ENCODE measurements around the gene KRTAP5-11.
"Not testable (repeated sequence)": the region's sequence is repeated elsewhere in the genome, so short reads cannot be mapped to it uniquely, and the experiment has no call there.

KRTAP5-11 gene

DNA sequence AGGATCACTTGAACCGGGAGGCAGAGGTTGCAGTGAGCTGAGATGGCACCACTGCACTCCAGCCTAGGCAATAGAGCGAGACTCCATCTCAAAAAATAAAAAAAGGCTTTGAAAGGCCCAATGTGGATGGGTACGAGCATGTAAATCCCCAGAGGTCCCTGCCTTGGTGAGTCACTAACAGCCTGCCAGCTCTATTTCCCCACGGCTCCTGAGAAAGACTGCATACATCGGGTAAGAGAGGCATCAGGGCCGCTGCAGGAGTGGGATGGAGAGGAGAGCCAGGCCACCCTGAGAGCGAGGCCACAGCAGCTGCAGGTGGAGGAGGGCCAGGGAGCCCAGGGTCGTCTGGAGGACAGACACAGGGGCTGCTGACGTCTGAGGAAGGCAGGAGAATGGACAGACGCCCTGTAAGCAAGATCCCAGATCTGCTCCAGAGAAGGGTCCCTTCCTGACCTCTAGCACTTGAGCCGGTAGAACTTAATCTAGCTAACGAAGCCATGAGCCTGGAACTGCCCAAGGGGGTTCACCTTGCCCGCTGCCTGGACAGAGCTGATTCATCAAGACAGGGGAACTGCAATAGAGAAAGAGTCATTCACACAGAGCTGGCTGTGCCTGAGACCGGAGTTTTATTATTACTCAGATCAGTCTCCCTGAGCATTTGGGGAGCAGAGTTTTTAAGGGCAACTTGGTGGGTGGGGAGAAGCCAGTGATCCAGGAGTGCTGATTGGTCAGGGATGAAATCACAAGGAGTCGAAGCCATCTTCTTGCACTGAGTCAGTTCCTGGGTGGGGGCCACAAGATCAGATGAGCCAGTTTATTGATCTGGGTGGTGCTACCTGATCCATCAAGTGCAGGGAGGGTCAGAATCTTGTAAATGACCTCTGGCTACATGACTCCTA lies 39.5 kb downstream of the KRTAP5-11 start:
- no peak for FAIRE-seq
- no peak for DNase-seq (ENCODE audit: insufficient read length, low spot score)
- TF ChIP-seq, protein P1, sequence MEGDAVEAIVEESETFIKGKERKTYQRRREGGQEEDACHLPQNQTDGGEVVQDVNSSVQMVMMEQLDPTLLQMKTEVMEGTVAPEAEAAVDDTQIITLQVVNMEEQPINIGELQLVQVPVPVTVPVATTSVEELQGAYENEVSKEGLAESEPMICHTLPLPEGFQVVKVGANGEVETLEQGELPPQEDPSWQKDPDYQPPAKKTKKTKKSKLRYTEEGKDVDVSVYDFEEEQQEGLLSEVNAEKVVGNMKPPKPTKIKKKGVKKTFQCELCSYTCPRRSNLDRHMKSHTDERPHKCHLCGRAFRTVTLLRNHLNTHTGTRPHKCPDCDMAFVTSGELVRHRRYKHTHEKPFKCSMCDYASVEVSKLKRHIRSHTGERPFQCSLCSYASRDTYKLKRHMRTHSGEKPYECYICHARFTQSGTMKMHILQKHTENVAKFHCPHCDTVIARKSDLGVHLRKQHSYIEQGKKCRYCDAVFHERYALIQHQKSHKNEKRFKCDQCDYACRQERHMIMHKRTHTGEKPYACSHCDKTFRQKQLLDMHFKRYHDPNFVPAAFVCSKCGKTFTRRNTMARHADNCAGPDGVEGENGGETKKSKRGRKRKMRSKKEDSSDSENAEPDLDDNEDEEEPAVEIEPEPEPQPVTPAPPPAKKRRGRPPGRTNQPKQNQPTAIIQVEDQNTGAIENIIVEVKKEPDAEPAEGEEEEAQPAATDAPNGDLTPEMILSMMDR (IDR thresholded peaks at IDR 0.05; ENCODE audit: insufficient read depth, missing control alignments) = no peak

- DNase-seq (ENCODE audit: insufficient read length, low spot score) = no peak
- TF ChIP-seq, protein P1 (IDR thresholded peaks at IDR 0.05; ENCODE audit: insufficient read depth, missing control alignments) = no peak
- FAIRE-seq = no peak
Observed at GRCh38 chr11:71542382-71542781, 40.3 kb downstream of the KRTAP5-11 start.

DNA sequence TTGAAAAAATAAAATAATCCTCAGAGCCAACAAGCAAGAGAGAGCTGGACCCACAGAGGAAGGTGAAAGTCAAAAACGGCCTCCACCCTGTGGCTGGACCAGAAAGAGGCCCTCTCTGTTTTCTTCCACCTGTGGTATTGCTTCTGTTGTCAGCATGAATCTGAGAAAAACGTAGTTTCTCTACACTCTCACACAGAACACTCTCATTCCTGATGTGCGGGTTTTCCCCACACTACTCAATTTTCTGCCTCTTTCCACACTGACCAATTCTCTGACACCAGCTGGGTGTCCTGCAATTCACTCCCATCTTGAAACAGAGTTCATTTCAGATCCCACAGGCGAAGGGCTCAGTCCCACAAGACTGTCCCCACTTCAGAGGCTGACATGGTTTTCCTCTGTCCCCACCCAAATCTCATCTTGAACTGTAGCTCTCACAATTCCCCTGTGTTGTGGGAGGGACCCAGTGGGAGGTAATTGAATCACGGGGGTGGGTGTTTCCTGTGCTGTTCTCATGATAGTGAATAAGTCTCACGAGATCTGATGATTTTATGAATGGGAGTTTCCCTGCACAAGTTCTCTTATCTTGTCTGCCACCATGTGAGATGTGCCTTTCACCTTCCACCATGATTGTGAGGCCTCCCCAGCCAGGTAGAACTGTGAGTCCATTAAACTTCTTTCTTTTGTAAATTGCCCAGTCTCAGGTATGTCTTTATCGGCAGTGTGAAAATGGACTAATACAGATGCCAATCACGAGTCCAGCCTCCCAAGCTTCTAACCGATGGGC lies 42.0 kb downstream of the KRTAP5-11 start:
- not testable (repeated sequence) for FAIRE-seq; DNase-seq (ENCODE audit: insufficient read length, low spot score)

- not testable (repeated sequence) for DNase-seq (ENCODE audit: insufficient read length, low spot score); FAIRE-seq
Observed at GRCh38 chr11:71539971-71540370, 42.7 kb downstream of the KRTAP5-11 start.

- TF ChIP-seq, protein P1 (IDR thresholded peaks at IDR 0.05; ENCODE audit: insufficient read depth, missing control alignments) = no peak
- DNase-seq (ENCODE audit: insufficient read length, low spot score) (no peak), FAIRE-seq (no peak)
Observed at GRCh38 chr11:71539017-71539416, 43.7 kb downstream of the KRTAP5-11 start.

DNA sequence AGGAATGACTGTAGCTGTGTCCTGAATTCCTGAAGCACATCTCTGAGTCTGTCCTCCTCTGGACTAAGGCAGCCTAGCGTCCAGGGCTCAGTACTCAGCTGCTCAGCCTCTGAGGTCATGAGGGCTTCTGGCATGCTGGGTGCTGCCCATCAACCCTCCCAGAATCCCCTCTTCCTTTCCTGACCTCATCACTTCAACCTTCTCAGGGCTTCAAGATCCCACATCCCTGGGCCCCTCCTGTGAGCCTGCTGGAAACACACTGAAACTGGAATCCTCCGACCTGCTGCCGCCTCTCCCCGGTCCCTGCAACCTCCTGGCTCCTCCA lies 44.0 kb downstream of the KRTAP5-11 start:
- no peak for FAIRE-seq
- TF ChIP-seq, protein P1 (IDR thresholded peaks at IDR 0.05; ENCODE audit: insufficient read depth, missing control alignments) = no peak

DNA sequence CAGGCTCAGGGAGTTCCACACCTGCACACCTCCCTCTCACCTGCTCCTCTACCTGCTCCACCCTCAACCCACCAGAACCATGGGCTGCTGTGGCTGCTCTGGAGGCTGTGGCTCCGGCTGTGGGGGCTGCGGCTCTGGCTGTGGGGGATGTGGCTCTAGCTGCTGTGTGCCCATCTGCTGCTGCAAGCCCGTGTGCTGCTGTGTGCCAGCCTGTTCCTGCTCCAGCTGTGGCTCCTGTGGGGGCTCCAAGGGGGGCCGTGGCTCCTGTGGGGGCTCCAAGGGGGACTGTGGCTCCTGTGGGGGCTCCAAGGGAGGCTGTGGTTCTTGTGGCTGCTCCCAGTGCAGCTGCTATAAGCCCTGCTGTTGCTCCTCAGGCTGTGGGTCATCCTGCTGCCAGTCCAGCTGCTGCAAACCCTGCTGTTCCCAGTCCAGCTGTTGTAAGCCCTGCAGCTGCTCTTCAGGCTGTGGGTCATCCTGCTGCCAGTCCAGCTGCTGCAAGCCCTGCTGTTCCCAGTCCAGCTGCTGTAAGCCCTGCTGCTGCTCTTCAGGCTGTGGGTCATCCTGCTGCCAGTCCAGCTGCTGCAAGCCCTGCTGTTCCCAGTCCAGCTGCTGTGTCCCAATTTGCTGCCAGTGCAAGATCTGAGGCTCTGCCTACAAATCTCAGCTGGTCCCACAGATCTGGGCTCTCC lies 44.6 kb downstream of the KRTAP5-11 start, which contains the start of gene KRTAP5-8:
KRTAP5-8 (plus strand) TSS at position 49 of the 689 bp plus-strand sequence; CDS start at position 80, 31 bp downstream.
- FAIRE-seq; DNase-seq (ENCODE audit: insufficient read length, low spot score): not testable (repeated sequence)

More for the DNA sequence above, 44.0 kb downstream of the KRTAP5-11 start:
- no peak for DNase-seq (ENCODE audit: insufficient read length, low spot score)

GRCh38 chr11:71537537-71537936 lies 45.1 kb downstream of the KRTAP5-11 start:
- FAIRE-seq = no peak
- TF ChIP-seq, protein P1 (IDR thresholded peaks at IDR 0.05; ENCODE audit: insufficient read depth, missing control alignments) = no peak
- no peak for DNase-seq (ENCODE audit: insufficient read length, low spot score)
